DOHH2 (cell line): ENCODE data around the gene PTPRK.

Experiments used
- CTCF ChIP-seq: fragments of 200-600 bp; sonication (generic); IDR thresholded peaks from one replicate; pipeline ENCODE4 v1.5.1; 2014; ENCODE audit warnings: antibody characterized with exemption, mild to moderate bottlenecking, low read depth, low read length; ENCODE audit not compliant: poor library complexity, severe bottlenecking
- EZH2phosphoT487 ChIP-seq: fragments of 200-600 bp; sonication (generic); IDR thresholded peaks from 2 replicates; pipeline ENCODE4 v1.6.1; 2017; ENCODE audit warnings: borderline replicate concordance, mild to moderate bottlenecking, antibody characterized with exemption, low read length, moderate library complexity, mixed read lengths

- TF ChIP-seq CTCF (no peak), EZH2phosphoT487 (no peak)
These were observed 1.8 kb downstream of the PTPRK start for GRCh38 chr6:128518434-128519131.
